B cell (primary cell): ENCODE measurements around the gene HNRNPC. TPM values are rescaled to one million over a fixed set of nuclear protein-coding genes. Genes with fewer than 3 reads are reported as not detected.
A peak's percentile ranks its signal among the peaks of the same experiment; 100 is the strongest.

ENCODE experiments used
- ATAC-seq: fragments of 200-7000 bp; cut with Tn5 transposase; one replicate; pipeline ENCODE4 v1.10.0; 2021; ENCODE audit warnings: low read depth, mild to moderate bottlenecking, moderate number of reproducible peaks, moderate library complexity
- CTCF ChIA-PET: fragments of 350-600 bp; sonication (Branson Sonifier 250); formaldehyde crosslinking; loops from one replicate; lab custom pipeline; 2021; ENCODE audit warnings: antibody characterized with exemption, inconsistent platforms; lab: Charles Lee
- POLR2A ChIA-PET: fragments of 350-600 bp; sonication (Branson Sonifier 250); formaldehyde crosslinking; loops from one replicate; lab custom pipeline; 2021; ENCODE audit warnings: antibody characterized with exemption; lab: Charles Lee
- DNase-seq: peaks from one replicate; pipeline ENCODE4 v3.0.0; 2013
- H2AFZ ChIP-seq: 2 replicates; pipeline ENCODE4 v1.6.1; 2012; ENCODE audit warnings: mild to moderate bottlenecking, low read depth, low read length; ENCODE audit not compliant: insufficient read depth, poor library complexity, severe bottlenecking
- H3K27ac ChIP-seq, 2 donors: 1 replicate in 1 of 2; 2 replicates in 1 of 2; pipeline ENCODE4 v1.5.1; 2012 to 2013; ENCODE audit warnings: low read length in 2 of 2, mild to moderate bottlenecking in 2 of 2, moderate library complexity in 1 of 2
- H3K27me3 ChIP-seq, 4 experiments: fragments of 200-600 bp in 1 of 4; sonication (generic) in 1 of 4; replicated peaks in 1 of 4; 1 replicate in 2 of 4; 2 replicates in 2 of 4; pipeline versions ENCODE4 v1.6.1 to v1.7.0; 2013 to 2016; ENCODE audit warnings: low read length in 3 of 4, mild to moderate bottlenecking in 2 of 4, mixed read lengths in 1 of 4, moderate library complexity in 1 of 4; ENCODE audit not compliant: insufficient read depth in 4 of 4, control insufficient read depth in 3 of 4; ENCODE audit errors: control extremely low read depth in 1 of 4
- H3K36me3 ChIP-seq, 2 experiments: replicated peaks in 1 of 2; 1 replicate in 1 of 2; 2 replicates in 1 of 2; pipeline versions ENCODE4 v1.6.1 to v1.7.1; 2013; ENCODE audit warnings: low read length in 1 of 2; ENCODE audit not compliant: insufficient read depth in 2 of 2, control insufficient read depth in 1 of 2; ENCODE audit errors: control extremely low read depth in 1 of 2, extremely low read depth in 1 of 2
- H3K4me1 ChIP-seq, 2 donors: fragments of 200-600 bp in 1 of 2; sonication (generic) in 1 of 2; 1 replicate in 1 of 2; 2 replicates in 1 of 2; pipeline versions ENCODE4 v1.5.1 to v1.6.1; 2013 to 2017; ENCODE audit warnings: low read length in 2 of 2; ENCODE audit not compliant: control insufficient read depth in 2 of 2, insufficient read depth in 2 of 2
- H3K4me2 ChIP-seq: replicated peaks from 2 replicates; pipeline ENCODE3; 2012; ENCODE audit warnings: mild to moderate bottlenecking, low read depth, low read length; ENCODE audit not compliant: poor library complexity, severe bottlenecking
- H3K4me3 ChIP-seq, 5 experiments: fragments of 200-600 bp in 1 of 5; sonication (generic) in 1 of 5; 1 replicate in 3 of 5; 2 replicates in 2 of 5; pipeline versions ENCODE4 v1.5.1 to v1.7.0; 2011 to 2016; ENCODE audit warnings: low read length in 4 of 5, mild to moderate bottlenecking in 4 of 5, low read depth in 2 of 5, control low read depth in 1 of 5, moderate library complexity in 1 of 5; ENCODE audit not compliant: insufficient read depth in 1 of 5; ENCODE audit errors: control extremely low read depth in 1 of 5, extremely low read depth in 1 of 5
- H3K79me2 ChIP-seq: fragments of 200-600 bp; sonication (generic); one replicate; pipeline ENCODE4 v1.6.0; 2016; ENCODE audit warnings: low read length; ENCODE audit not compliant: control insufficient read depth, insufficient read depth
- H3K9ac ChIP-seq: fragments of 200-600 bp; sonication (generic); 2 replicates; pipeline ENCODE4 v1.6.1; 2017; ENCODE audit warnings: mild to moderate bottlenecking, low read length, moderate library complexity
- H3K9me3 ChIP-seq, 3 donors: one replicate each; pipeline versions ENCODE4 v1.6.1 to v1.7.1; 2013; ENCODE audit warnings: low read length in 2 of 3; ENCODE audit not compliant: control insufficient read depth in 2 of 3, insufficient read depth in 1 of 3; ENCODE audit errors: control extremely low read depth in 1 of 3
- H4K20me1 ChIP-seq: 2 replicates; pipeline ENCODE4 v1.6.0; 2012; ENCODE audit warnings: mild to moderate bottlenecking, low read length; ENCODE audit not compliant: insufficient read depth, control insufficient read depth, poor library complexity, severe bottlenecking
- H3K27ac Mint-ChIP-seq: one replicate; pipeline ENCODE4 v1.8.0; 2021; ENCODE audit warnings: mixed read lengths
- H3K27me3 Mint-ChIP-seq: one replicate; pipeline ENCODE4 v1.8.0; 2021; ENCODE audit warnings: mixed read lengths
- H3K4me1 Mint-ChIP-seq: one replicate; pipeline ENCODE4 v1.8.0; 2021; ENCODE audit warnings: mixed read lengths
- H3K4me3 Mint-ChIP-seq: one replicate; pipeline ENCODE4 v1.8.0; 2021; ENCODE audit warnings: mixed read lengths
- H3K9me3 Mint-ChIP-seq: one replicate; pipeline ENCODE4 v1.8.0; 2022; ENCODE audit warnings: mixed read lengths; ENCODE audit not compliant: insufficient read depth
- CTCF ChIP-seq: fragments of 200-600 bp; IDR thresholded peaks from one replicate; pipeline ENCODE4 v1.8.0; 2022; ENCODE audit warnings: antibody characterized with exemption, mild to moderate bottlenecking
- EZH2 ChIP-seq: IDR thresholded peaks from 2 replicates; pipeline ENCODE4 v1.6.1; 2012; ENCODE audit warnings: borderline replicate concordance, low read depth, mild to moderate bottlenecking, moderate library complexity, low read length; ENCODE audit not compliant: insufficient read depth, poor library complexity, severe bottlenecking
- WGBS: methylation state at CpG from one replicate; pipeline ENCODE4 v1.1.5; 2013; ENCODE audit warnings: missing lambda C conversion rate; ENCODE audit not compliant: insufficient coverage; 5-methylcytosine and 5-hydroxymethylcytosine counted together
- intact Hi-C: fragments of 100-400 bp; cut with micrococcal nuclease; formaldehyde crosslinking; loops from one replicate; pipeline ENCODE4 v1.10.0; 2022
- polyA plus RNA-seq: library from polyadenylated mRNA; depleted of rRNA; stranded (reverse); fragments of >200 nt; gene quantifications from 2 replicates; pipeline ENCODE4 v1.2.3, GENCODE V29; 2012
- total RNA-seq, 2 donors: library from RNA; stranded (reverse); fragments of 120-200 nt in 1 of 2; gene quantifications; 1 replicate in 1 of 2; 2 replicates in 1 of 2; pipeline versions ENCODE4 v1.2.3 to v1.2.4, GENCODE V29; 2013 to 2022

The HNRNPC gene
- total and polyA plus RNA-seq, 2 donors (not counting 1 experiment from before 2014, with no cell fraction given), result 358 to 497 TPM

DNA sequence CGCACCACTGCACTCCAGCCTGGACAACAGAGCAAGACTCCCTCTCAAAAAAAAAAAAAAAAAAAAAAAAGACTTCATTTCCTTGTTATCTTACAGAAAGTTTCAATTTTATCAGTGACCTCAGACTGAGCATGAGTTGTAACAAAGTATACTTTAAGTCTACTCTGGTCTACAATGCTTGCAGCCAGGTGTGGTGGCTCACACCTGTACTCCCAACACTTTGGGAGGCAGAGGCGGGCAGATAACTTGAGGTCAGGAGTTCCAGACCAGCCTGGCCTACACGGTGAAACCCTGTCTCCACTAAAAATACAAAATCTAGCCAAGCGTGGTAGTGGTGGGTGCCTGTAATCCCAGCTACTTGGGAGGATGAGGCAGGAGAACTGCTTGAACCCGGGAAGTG, 18.0 kb downstream of the HNRNPC start:
- no peak overlapping the region for H3K27ac ChIP-seq
- peaks cover 0 to 6% of the 10 kb centered on the region in 2 donors for H3K4me1 ChIP-seq
- no peak for DNase-seq
- Mint-ChIP-seq H3K27ac (no peak overlapping the region), H3K4me3 (no peak overlapping the region), H3K27me3 (no peaks in the 10 kb centered on the region), H3K9me3 (no peaks in the 10 kb centered on the region), H3K4me1 (peaks cover 39% of the 10 kb centered on the region)
- H3K9ac ChIP-seq, result no peak overlapping the region
- POLR2A ChIA-PET, result no interaction called here
- no peak for ATAC-seq
- H3K27me3 ChIP-seq, result no peaks in the 10 kb centered on the region
- intact Hi-C loops, result no loop called here
- TF ChIP-seq CTCF, result no peak
- no peak for TF ChIP-seq EZH2
- no peak overlapping the region for H3K4me3 ChIP-seq
- H3K4me2 ChIP-seq, result no peak overlapping the region
- peaks cover 7 to 56% of the 10 kb centered on the region in 2 experiments for H3K36me3 ChIP-seq
- H4K20me1 ChIP-seq, result peaks cover 77% of the 10 kb centered on the region
- CTCF ChIA-PET, result no interaction called here
- H3K9me3 ChIP-seq, result no peaks in the 10 kb centered on the region
- WGBS, result 86% methylated on average over 1 of the region's 5 CpGs
- no peak overlapping the region for H2AFZ ChIP-seq
- H3K79me2 ChIP-seq, result peaks cover 98% of the 10 kb centered on the region

DNA sequence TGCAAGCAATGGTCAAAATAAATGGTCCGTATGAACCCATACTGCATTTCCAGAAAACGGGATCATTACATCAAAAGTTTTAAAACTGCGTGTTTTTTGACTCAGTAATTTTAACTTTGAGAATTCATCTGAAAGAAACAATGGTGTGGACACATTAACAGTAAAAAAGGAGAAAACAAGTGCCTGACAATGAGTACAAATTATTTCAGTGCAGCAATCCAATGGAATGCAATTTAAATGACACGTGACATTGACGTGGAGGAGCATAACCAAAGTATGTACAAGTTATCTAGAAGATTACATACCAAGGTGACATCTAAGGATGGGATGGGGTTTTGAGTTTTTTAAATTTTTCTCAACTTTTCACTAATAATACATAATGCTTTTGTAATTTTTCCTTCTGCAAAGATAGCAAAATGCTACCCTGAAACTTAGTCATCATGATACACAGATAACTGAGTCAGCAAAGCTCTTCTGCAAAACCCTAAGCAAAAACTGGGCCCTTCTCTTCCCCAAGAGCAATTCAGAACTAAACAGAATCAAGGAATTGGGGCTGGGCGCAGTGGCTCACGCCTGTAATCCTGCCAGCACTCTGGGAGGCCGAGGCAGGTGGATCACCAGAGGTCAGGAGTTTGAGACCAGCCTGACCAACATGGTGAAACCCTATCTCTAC, 20.4 kb downstream of the HNRNPC start:
- Mint-ChIP-seq H3K27me3 (no peaks in the 10 kb centered on the region), H3K9me3 (no peaks in the 10 kb centered on the region), H3K4me1 (peaks cover 28% of the 10 kb centered on the region), H3K27ac (no peak overlapping the region), H3K4me3 (no peak overlapping the region)
- POLR2A ChIA-PET, result no interaction called here
- H3K4me3 ChIP-seq, result no peak overlapping the region
- DNase-seq, result no peak
- no peak overlapping the region for H3K9ac ChIP-seq
- no peak overlapping the region for H3K4me2 ChIP-seq
- ATAC-seq, result no peak
- peaks cover 7 to 61% of the 10 kb centered on the region in 2 experiments for H3K36me3 ChIP-seq
- H2AFZ ChIP-seq, result no peak overlapping the region
- no peaks in the 10 kb centered on the region for H3K9me3 ChIP-seq
- no peaks in the 10 kb centered on the region for H3K27me3 ChIP-seq
- no peaks in the 10 kb centered on the region for H3K4me1 ChIP-seq
- peaks cover 72% of the 10 kb centered on the region for H4K20me1 ChIP-seq
- CTCF ChIA-PET, result no interaction called here
- TF ChIP-seq EZH2 (no peak), CTCF (no peak)
- intact Hi-C loops, result no loop called here
- H3K79me2 ChIP-seq, result peaks cover 100% of the 10 kb centered on the region
- H3K27ac ChIP-seq, result peak overlapping the region in 1 of 2 donors; percentile 12
- WGBS, result 94% methylated on average over 5 of the region's 8 CpGs
